Fibroblast of the conjunctiva (primary cell): ENCODE measurements around the gene THOC1.

Source experiments
- DNase-seq: peaks from one replicate; pipeline ENCODE4 v3.0.0-alpha.2; 2010; ENCODE audit warnings: low read depth

The THOC1 gene

GRCh38 chr18:275486-275885, 7.6 kb upstream of the THOC1 start:
- no peak for DNase-seq

GRCh38 chr18:274313-274712, 6.5 kb upstream of the THOC1 start:
- no peak for DNase-seq

GRCh38 chr18:273525-273924, 5.7 kb upstream of the THOC1 start:
- no peak for DNase-seq

- DNase-seq = no peak
Observed at GRCh38 chr18:272650-273049, 4.8 kb upstream of the THOC1 start.

- no peak for DNase-seq
Observed at GRCh38 chr18:269480-270095, 1.7 kb upstream of the THOC1 start.

- no peak for DNase-seq
Observed at GRCh38 chr18:267380-267687, 513 bp downstream of the THOC1 start.

GRCh38 chr18:261398-262073, 6.3 kb downstream of the THOC1 start:
- no peak for DNase-seq

- no peak for DNase-seq
Observed at GRCh38 chr18:260547-260946, 7.3 kb downstream of the THOC1 start.

- DNase-seq = no peak
Observed at GRCh38 chr18:255171-255570, 12.7 kb downstream of the THOC1 start.

- no peak for DNase-seq
Observed at GRCh38 chr18:253121-253520, 14.7 kb downstream of the THOC1 start.

- DNase-seq = no peak
Observed at GRCh38 chr18:251572-251971, 16.3 kb downstream of the THOC1 start.

- DNase-seq = no peak
Observed at GRCh38 chr18:250685-251084, 17.2 kb downstream of the THOC1 start.

GRCh38 chr18:248053-248452, 19.8 kb downstream of the THOC1 start:
- no peak for DNase-seq

GRCh38 chr18:245282-245847, 22.5 kb downstream of the THOC1 start:
- no peak for DNase-seq

GRCh38 chr18:240175-240574, 27.7 kb downstream of the THOC1 start:
- DNase-seq = no peak

GRCh38 chr18:231563-231962, 36.3 kb downstream of the THOC1 start:
- no peak for DNase-seq

- DNase-seq = no peak
Observed at GRCh38 chr18:228586-228985, 39.3 kb downstream of the THOC1 start.

- DNase-seq = no peak
Observed at GRCh38 chr18:227902-228301, 39.9 kb downstream of the THOC1 start.

- no peak for DNase-seq
Observed at GRCh38 chr18:227374-227773, 40.5 kb downstream of the THOC1 start.

GRCh38 chr18:225745-226144, 42.1 kb downstream of the THOC1 start:
- no peak for DNase-seq

GRCh38 chr18:220708-221107, 47.1 kb downstream of the THOC1 start:
- DNase-seq = no peak

GRCh38 chr18:217532-218336, 50.1 kb downstream of the THOC1 start:
- DNase-seq = no peak

GRCh38 chr18:215448-216010, 52.3 kb downstream of the THOC1 start:
- no peak for DNase-seq
